Loucy (cell line): ENCODE results near the gene C12orf43.

ENCODE experiments used
- H2AFZ ChIP-seq: fragments of 200-600 bp; sonication (generic); 2 replicates; pipeline ENCODE4 v1.6.0; 2016; ENCODE audit warnings: antibody characterized with exemption, mild to moderate bottlenecking, low read length, moderate library complexity
- H3F3A ChIP-seq: fragments of 200-600 bp; 2 replicates; pipeline ENCODE4 v1.6.0; 2016; ENCODE audit warnings: antibody characterized with exemption, low read depth, mild to moderate bottlenecking
- H3K27me3 ChIP-seq: fragments of 200-600 bp; sonication (generic); 2 replicates; pipeline ENCODE4 v1.6.1; 2014; ENCODE audit warnings: low read length, mild to moderate bottlenecking; ENCODE audit not compliant: insufficient read depth, poor library complexity, severe bottlenecking
- H3K36me3 ChIP-seq: fragments of 200-600 bp; sonication (generic); 2 replicates; pipeline ENCODE4 v1.6.1; 2016; ENCODE audit warnings: low read length; ENCODE audit not compliant: insufficient read depth
- H3K4me1 ChIP-seq: fragments of 200-600 bp; sonication (generic); 2 replicates; pipeline ENCODE4 v1.5.1; 2014; ENCODE audit warnings: low read length, mild to moderate bottlenecking; ENCODE audit not compliant: insufficient read depth, poor library complexity, severe bottlenecking
- H3K4me2 ChIP-seq: fragments of 200-600 bp; sonication (generic); 2 replicates; pipeline ENCODE4 v1.6.0; 2014; ENCODE audit warnings: antibody characterized with exemption, low read length, low read depth, mild to moderate bottlenecking; ENCODE audit not compliant: poor library complexity, severe bottlenecking
- H3K4me3 ChIP-seq: fragments of 200-600 bp; sonication (generic); 2 replicates; pipeline ENCODE4 v1.5.1; 2014; ENCODE audit warnings: low read length, mild to moderate bottlenecking, mixed read lengths; ENCODE audit not compliant: poor library complexity, severe bottlenecking
- H3K79me2 ChIP-seq: fragments of 200-600 bp; sonication (generic); 2 replicates; pipeline ENCODE4 v1.6.1; 2014; ENCODE audit warnings: low read length; ENCODE audit not compliant: insufficient read depth
- H3K9ac ChIP-seq: fragments of 200-600 bp; sonication (generic); 2 replicates; pipeline ENCODE4 v1.6.0; 2014; ENCODE audit warnings: mild to moderate bottlenecking, low read depth, low read length, moderate library complexity; ENCODE audit not compliant: poor library complexity, severe bottlenecking
- H3K9me2 ChIP-seq: fragments of 200-600 bp; sonication (generic); replicated peaks from 2 replicates; pipeline ENCODE4 v1.6.1; 2016; ENCODE audit warnings: low read depth, low read length, mixed read lengths
- H3K9me3 ChIP-seq: fragments of 200-600 bp; sonication (generic); 2 replicates; pipeline ENCODE4 v1.6.1; 2014; ENCODE audit warnings: mild to moderate bottlenecking, antibody characterized with exemption, low read length, low read depth; ENCODE audit not compliant: insufficient read depth
- H4K20me1 ChIP-seq: fragments of 200-600 bp; sonication (generic); 2 replicates; pipeline ENCODE4 v1.6.0; 2014; ENCODE audit warnings: antibody characterized with exemption, low read length, mild to moderate bottlenecking; ENCODE audit not compliant: insufficient read depth, poor library complexity, severe bottlenecking
- EZH2phosphoT487 ChIP-seq: fragments of 200-600 bp; IDR thresholded peaks from 2 replicates; pipeline ENCODE4 v1.6.1; 2018; ENCODE audit warnings: antibody characterized with exemption, mild to moderate bottlenecking, moderate library complexity, borderline replicate concordance
- TF ChIP-seq, protein P1 (sequence below): fragments of 200-600 bp; sonication (generic); conservative IDR thresholded peaks from 2 replicates; pipeline ENCODE4 v1.5.1; 2014; ENCODE audit warnings: mild to moderate bottlenecking, antibody characterized with exemption, low read length

C12orf43 gene

DNA sequence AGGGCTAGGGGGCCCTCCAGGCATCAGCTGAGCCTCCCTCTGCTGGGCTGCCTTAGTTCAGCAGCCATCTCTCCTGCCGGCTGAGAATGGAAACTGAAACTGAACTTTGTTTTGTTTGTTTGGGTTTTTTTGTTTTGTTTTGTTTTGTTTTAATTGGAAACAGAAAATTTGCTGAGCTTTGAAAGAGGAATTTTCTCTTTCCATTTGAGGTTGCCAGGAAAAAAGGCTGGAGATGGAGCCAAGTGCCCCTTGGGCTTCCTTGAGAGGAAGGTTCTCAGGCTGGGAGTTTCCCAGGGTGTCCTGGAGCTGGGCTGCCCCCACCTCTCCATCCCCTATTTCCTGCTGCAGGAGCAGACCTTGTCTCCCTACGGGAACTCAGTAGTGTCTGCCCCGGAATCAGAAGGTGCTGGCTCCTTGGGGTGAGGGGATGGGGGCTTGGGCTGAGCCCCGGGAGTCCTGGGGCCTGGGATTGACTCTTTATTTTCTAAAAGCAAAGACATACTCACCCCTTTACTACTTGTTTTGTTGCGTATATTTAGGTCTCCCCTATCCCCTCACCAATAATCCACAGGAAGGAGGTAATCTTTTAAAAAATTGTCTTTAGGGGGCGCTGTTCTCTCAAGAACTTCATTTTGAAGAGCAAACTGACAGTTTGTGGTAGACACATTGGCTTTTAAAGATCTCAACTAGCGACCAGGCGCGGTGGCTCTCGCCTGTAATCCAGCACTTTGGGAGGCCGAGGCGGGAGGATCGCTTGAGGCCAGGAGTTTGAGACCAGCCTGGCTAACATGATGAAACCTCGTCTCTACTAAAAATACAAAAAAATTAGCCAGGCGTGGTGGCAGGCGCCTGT, 44.1 kb upstream of the C12orf43 start:
- Histone ChIP-seq H4K20me1 (no peaks in the 10 kb centered on the region), H3K9me2 (no peaks in the 10 kb centered on the region), H3K9me3 (no peaks in the 10 kb centered on the region), H3K4me1 (peaks cover 6% of the 10 kb centered on the region), H2AFZ (peak overlapping the region; percentile 95), H3F3A (no peaks in the 10 kb centered on the region), H3K9ac (peak overlapping the region; percentile 71), H3K79me2 (no peaks in the 10 kb centered on the region), H3K4me2 (peak overlapping the region; percentile 70), H3K36me3 (no peaks in the 10 kb centered on the region), H3K27me3 (no peaks in the 10 kb centered on the region), H3K4me3 (peak overlapping the region; percentile 57)
- TF ChIP-seq, protein P1, sequence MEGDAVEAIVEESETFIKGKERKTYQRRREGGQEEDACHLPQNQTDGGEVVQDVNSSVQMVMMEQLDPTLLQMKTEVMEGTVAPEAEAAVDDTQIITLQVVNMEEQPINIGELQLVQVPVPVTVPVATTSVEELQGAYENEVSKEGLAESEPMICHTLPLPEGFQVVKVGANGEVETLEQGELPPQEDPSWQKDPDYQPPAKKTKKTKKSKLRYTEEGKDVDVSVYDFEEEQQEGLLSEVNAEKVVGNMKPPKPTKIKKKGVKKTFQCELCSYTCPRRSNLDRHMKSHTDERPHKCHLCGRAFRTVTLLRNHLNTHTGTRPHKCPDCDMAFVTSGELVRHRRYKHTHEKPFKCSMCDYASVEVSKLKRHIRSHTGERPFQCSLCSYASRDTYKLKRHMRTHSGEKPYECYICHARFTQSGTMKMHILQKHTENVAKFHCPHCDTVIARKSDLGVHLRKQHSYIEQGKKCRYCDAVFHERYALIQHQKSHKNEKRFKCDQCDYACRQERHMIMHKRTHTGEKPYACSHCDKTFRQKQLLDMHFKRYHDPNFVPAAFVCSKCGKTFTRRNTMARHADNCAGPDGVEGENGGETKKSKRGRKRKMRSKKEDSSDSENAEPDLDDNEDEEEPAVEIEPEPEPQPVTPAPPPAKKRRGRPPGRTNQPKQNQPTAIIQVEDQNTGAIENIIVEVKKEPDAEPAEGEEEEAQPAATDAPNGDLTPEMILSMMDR: peak; percentile 66
- no peak for TF ChIP-seq EZH2phosphoT487

DNA sequence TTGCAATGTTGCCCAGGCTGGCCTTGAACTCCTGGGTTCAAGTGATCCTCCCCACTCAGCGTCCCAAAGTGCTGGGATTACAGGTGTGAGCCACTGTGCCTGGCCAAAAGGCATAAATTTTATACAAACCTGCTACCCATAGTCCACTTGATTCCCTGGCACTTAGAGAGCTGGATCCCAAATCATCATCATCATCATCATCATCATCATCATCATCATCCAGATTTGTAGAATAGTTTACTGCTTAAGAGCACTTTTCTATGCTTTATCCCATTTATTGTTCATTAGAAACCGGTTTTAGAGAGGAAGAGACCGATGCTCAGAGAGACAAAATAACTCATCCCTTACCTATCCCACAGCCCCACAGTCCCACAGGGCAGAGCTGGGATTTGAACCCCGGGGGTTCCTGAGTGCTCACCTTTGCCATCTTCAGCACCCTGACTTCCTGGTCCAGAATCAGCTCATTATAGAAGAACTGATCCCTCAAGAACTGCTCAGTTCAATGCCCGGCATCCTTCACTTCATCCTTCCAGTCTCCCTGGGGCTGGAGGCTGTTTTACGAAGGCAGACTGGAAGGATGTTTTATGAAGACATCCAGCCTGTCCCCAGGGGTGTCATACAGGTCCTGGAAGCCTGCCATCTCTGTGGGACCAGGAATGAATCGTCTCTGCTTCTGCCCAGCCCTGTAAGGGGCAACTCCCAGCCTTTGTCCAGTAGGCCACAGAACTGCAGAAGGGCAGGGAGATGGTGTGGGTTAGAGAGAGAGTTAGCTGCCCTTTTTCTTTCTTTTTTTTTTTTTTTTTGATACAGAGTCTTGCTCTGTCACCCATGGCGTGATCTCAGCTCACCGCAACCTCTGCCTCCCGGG, 43.0 kb upstream of the C12orf43 start:
- no peak overlapping the region for H3K4me2 ChIP-seq
- no peaks in the 10 kb centered on the region for H3K27me3 ChIP-seq
- TF ChIP-seq, protein P1: no peak
- no peak for TF ChIP-seq EZH2phosphoT487

DNA sequence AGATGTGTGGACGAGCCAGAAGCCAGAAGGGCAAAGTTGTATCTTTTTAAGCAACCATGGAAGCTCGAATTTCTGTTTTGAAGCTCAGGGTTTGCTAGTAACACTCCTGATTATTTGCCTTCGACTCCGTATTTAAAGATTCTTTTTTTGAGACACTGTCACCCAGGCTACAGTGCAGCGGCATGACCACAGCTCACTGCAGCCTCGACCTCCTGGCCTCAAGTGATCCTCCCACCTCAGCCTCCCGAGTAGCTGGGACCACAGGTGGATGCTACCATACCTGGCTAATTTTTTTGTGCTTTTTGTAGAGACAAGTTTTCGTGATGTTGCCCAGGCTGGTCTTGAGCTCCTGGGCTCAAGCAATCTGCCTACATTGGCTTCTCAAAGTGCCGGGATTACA, 41.5 kb upstream of the C12orf43 start:
- no peaks in the 10 kb centered on the region for H3K9me3 ChIP-seq
- H3K79me2 ChIP-seq: no peaks in the 10 kb centered on the region
- H3K9ac ChIP-seq: no peak overlapping the region
- no peaks in the 10 kb centered on the region for H4K20me1 ChIP-seq
- no peaks in the 10 kb centered on the region for H3K9me2 ChIP-seq
- TF ChIP-seq, protein P1: no peak
- TF ChIP-seq EZH2phosphoT487: no peak
- H3F3A ChIP-seq: no peaks in the 10 kb centered on the region
- no peak overlapping the region for H2AFZ ChIP-seq
- H3K4me3 ChIP-seq: no peak overlapping the region
- H3K36me3 ChIP-seq: no peaks in the 10 kb centered on the region
- H3K4me2 ChIP-seq: no peak overlapping the region
- H3K27me3 ChIP-seq: no peaks in the 10 kb centered on the region
- peaks cover 4% of the 10 kb centered on the region for H3K4me1 ChIP-seq

More for the DNA sequence above, 43.0 kb upstream of the C12orf43 start:
- no peaks in the 10 kb centered on the region for H3K36me3 ChIP-seq
- H3K9me2 ChIP-seq: no peaks in the 10 kb centered on the region
- no peaks in the 10 kb centered on the region for H3K9me3 ChIP-seq
- H3K4me3 ChIP-seq: no peak overlapping the region
- H3F3A ChIP-seq: no peaks in the 10 kb centered on the region
- H3K79me2 ChIP-seq: no peaks in the 10 kb centered on the region
- H3K9ac ChIP-seq: no peak overlapping the region
- no peaks in the 10 kb centered on the region for H4K20me1 ChIP-seq
- H3K4me1 ChIP-seq: peaks cover 4% of the 10 kb centered on the region
- peak overlapping the region; percentile 26; the same call in 1 of the 2 replicates for H2AFZ ChIP-seq
